Suppressor macrophage (primary cell): ENCODE measurements around the gene SLC25A39.
"Not testable (repeated sequence)": the region's sequence is repeated elsewhere in the genome, so short reads cannot be mapped to it uniquely, and the experiment has no call there.

Experiments
- DNase-seq, 4 experiments: peaks; one replicate each; pipeline ENCODE4 v3.0.0-alpha.2; 2020 to 2022
- total RNA-seq, 17 experiments: gene quantifications; one replicate each; lab custom pipeline; 2026; ENCODE audit warnings: mixed read lengths in 6 of 17, inconsistent platforms in 3 of 17; lab: John Stamatoyannopoulos, UW

SLC25A39 gene
- 43.1 to 97.5 (median 64.5) reads per million in 17 experiments for total RNA-seq

GRCh38 chr17:44324571-44325275, at the start of gene SLC25A39:
Gene SLC25A39, minus strand, starts transcription at chr17:44324823. Its CDS starts 1,261 bp downstream, at chr17:44323562.
- DNase-seq = peak; percentile 97 to 99 (median 98)

GRCh38 chr17:44372036-44372435, 47.4 kb upstream of the SLC25A39 start:
- no peak for DNase-seq

- not testable (repeated sequence) for DNase-seq
These were observed 44.9 kb upstream of the SLC25A39 start for GRCh38 chr17:44369414-44370023.

GRCh38 chr17:44368391-44369243, 44.0 kb upstream of the SLC25A39 start:
- DNase-seq = not testable (repeated sequence)

- DNase-seq = no peak
These were observed 42.8 kb upstream of the SLC25A39 start for GRCh38 chr17:44367231-44367979.

GRCh38 chr17:44365051-44365450, 40.4 kb upstream of the SLC25A39 start:
- not testable (repeated sequence) for DNase-seq

GRCh38 chr17:44363613-44364159, 39.1 kb upstream of the SLC25A39 start, which contains the start of gene FAM171A2:
Gene FAM171A2, minus strand, starts transcription at chr17:44363853. Its CDS starts 139 bp downstream, at chr17:44363714.
- peak; percentile 70 to 92 (median 84) for DNase-seq

- DNase-seq = peak in 2 of 4 experiments; percentile 34 to 54
These were observed 38.5 kb upstream of the SLC25A39 start for GRCh38 chr17:44362949-44363612.

GRCh38 chr17:44362459-44362948, 37.9 kb upstream of the SLC25A39 start:
- no peak for DNase-seq

GRCh38 chr17:44361292-44362260, 37.0 kb upstream of the SLC25A39 start:
- DNase-seq = no peak

- no peak for DNase-seq
These were observed 36.2 kb upstream of the SLC25A39 start for GRCh38 chr17:44360826-44361225.

GRCh38 chr17:44360144-44360533, 35.5 kb upstream of the SLC25A39 start:
- no peak for DNase-seq

GRCh38 chr17:44359458-44360143, 35.0 kb upstream of the SLC25A39 start:
- no peak for DNase-seq

GRCh38 chr17:44359006-44359405, 34.4 kb upstream of the SLC25A39 start:
- no peak for DNase-seq

- DNase-seq = no peak
These were observed 33.4 kb upstream of the SLC25A39 start for GRCh38 chr17:44358066-44358465.

GRCh38 chr17:44356241-44356640, 31.6 kb upstream of the SLC25A39 start:
- DNase-seq = no peak

- DNase-seq = no peak
These were observed 31.0 kb upstream of the SLC25A39 start for GRCh38 chr17:44355642-44356099.

GRCh38 chr17:44354582-44355561, 30.2 kb upstream of the SLC25A39 start:
- peak; percentile 34 to 62 (median 48) for DNase-seq
